Forelimb muscle (tissue), 1 donor: ENCODE results near the gene POU4F3. TPM values are rescaled to one million over a fixed set of nuclear protein-coding genes. Genes with fewer than 3 reads are reported as not detected.

Experiments
- polyA plus RNA-seq: library from polyadenylated mRNA; unstranded; fragments of 120-200 nt; gene quantifications from one replicate; pipeline ENCODE4 v1.2.1, GENCODE V29; 2013; ENCODE audit not compliant: insufficient read length

POU4F3 gene
- polyA plus RNA-seq, 1 donor = 0.05 TPM

Other genes starting within 250 kb of the POU4F3 start
- 0.73 TPM for gene PLAC8L1, start 233.3 kb upstream of the POU4F3 start, polyA plus RNA-seq
- gene LARS1, start 156.2 kb upstream of the POU4F3 start, polyA plus RNA-seq = 103 TPM
- gene RBM27, start 135.2 kb upstream of the POU4F3 start, polyA plus RNA-seq = 15.9 TPM
- gene TCERG1, start 108.5 kb downstream of the POU4F3 start, polyA plus RNA-seq = 65.9 TPM
- not detected for gene GPR151, start 177.4 kb downstream of the POU4F3 start, polyA plus RNA-seq